ENCODE measurements around the gene RAB40C.

RAB40C gene

GRCh38 chr16:616733-617586 lies 27.1 kb downstream of the RAB40C start:
- TF ChIP-seq REST (IDR thresholded peaks at IDR 0.05; ENCODE audit: insufficient read depth in 1 of 2, low read depth in 2 of 2, low read length in 2 of 2) = no peak
- TF ChIP-seq SIN3A (IDR thresholded peaks at IDR 0.05; ENCODE audit: borderline replicate concordance, insufficient read depth, low read length) = no peak
- no peak for TF ChIP-seq FOXP2 (optimal IDR thresholded peaks at IDR 0.05; ENCODE audit: borderline replicate concordance, extremely low read depth, extremely low read length, insufficient read depth)
- TF ChIP-seq TAF1 (IDR thresholded peaks at IDR 0.05; ENCODE audit: borderline replicate concordance, insufficient read depth, low read length) = no peak
- no peak for TF ChIP-seq POLR2AphosphoS5 (IDR thresholded peaks at IDR 0.05; ENCODE audit: low read depth, low read length)

GRCh38 chr16:617855-618254 lies 28.0 kb downstream of the RAB40C start:
- TF ChIP-seq FOXP2 (optimal IDR thresholded peaks at IDR 0.05; ENCODE audit: borderline replicate concordance, extremely low read depth, extremely low read length, insufficient read depth) (no peak), REST (IDR thresholded peaks at IDR 0.05; ENCODE audit: insufficient read depth in 1 of 2, low read depth in 2 of 2, low read length in 2 of 2) (no peak), SIN3A (IDR thresholded peaks at IDR 0.05; ENCODE audit: borderline replicate concordance, insufficient read depth, low read length) (no peak), TAF1 (IDR thresholded peaks at IDR 0.05; ENCODE audit: borderline replicate concordance, insufficient read depth, low read length) (no peak), POLR2AphosphoS5 (IDR thresholded peaks at IDR 0.05; ENCODE audit: low read depth, low read length) (no peak)

- no peak for TF ChIP-seq REST (IDR thresholded peaks at IDR 0.05; ENCODE audit: insufficient read depth in 1 of 2, low read depth in 2 of 2, low read length in 2 of 2)
- TF ChIP-seq SIN3A (IDR thresholded peaks at IDR 0.05; ENCODE audit: borderline replicate concordance, insufficient read depth, low read length) = no peak
- no peak for TF ChIP-seq POLR2AphosphoS5 (IDR thresholded peaks at IDR 0.05; ENCODE audit: low read depth, low read length)
- TF ChIP-seq TAF1 (IDR thresholded peaks at IDR 0.05; ENCODE audit: borderline replicate concordance, insufficient read depth, low read length) = no peak
- TF ChIP-seq FOXP2 (optimal IDR thresholded peaks at IDR 0.05; ENCODE audit: borderline replicate concordance, extremely low read depth, extremely low read length, insufficient read depth) = no peak
These were observed 29.7 kb downstream of the RAB40C start for GRCh38 chr16:619476-620100.

GRCh38 chr16:620700-621525 lies 31.0 kb downstream of the RAB40C start:
- TF ChIP-seq REST (IDR thresholded peaks at IDR 0.05; ENCODE audit: insufficient read depth in 1 of 2, low read depth in 2 of 2, low read length in 2 of 2) = no peak
- no peak for TF ChIP-seq POLR2AphosphoS5 (IDR thresholded peaks at IDR 0.05; ENCODE audit: low read depth, low read length)
- no peak for TF ChIP-seq SIN3A (IDR thresholded peaks at IDR 0.05; ENCODE audit: borderline replicate concordance, insufficient read depth, low read length)
- TF ChIP-seq TAF1 (IDR thresholded peaks at IDR 0.05; ENCODE audit: borderline replicate concordance, insufficient read depth, low read length) = no peak
- no peak for TF ChIP-seq FOXP2 (optimal IDR thresholded peaks at IDR 0.05; ENCODE audit: borderline replicate concordance, extremely low read depth, extremely low read length, insufficient read depth)
